OCI-LY3 (cell line): Measurements from ENCODE around the gene DDX28.

Experiments used
- H2AFZ ChIP-seq: fragments of 200-600, 300-600 bp; shearing (Covaris generic); 2 replicates; pipeline ENCODE4 v1.6.0; 2014; ENCODE audit warnings: antibody characterized with exemption, low read depth, low read length
- H3K27ac ChIP-seq: fragments of 200-600, 300-600 bp; sonication (generic); 2 replicates; pipeline ENCODE4 v1.5.1; 2014; ENCODE audit warnings: mild to moderate bottlenecking, low read length, moderate library complexity, mixed read lengths
- H3K27me3 ChIP-seq: fragments of 200-600, 300-600 bp; sonication (generic); 2 replicates; pipeline ENCODE4 v1.6.1; 2014; ENCODE audit warnings: low read depth, low read length, mixed read lengths
- H3K36me3 ChIP-seq: fragments of 200-600, 300-600 bp; sonication (generic); replicated peaks from 2 replicates; pipeline ENCODE3; 2014; ENCODE audit warnings: low read depth, low read length, mixed read lengths
- H3K4me1 ChIP-seq: fragments of 300-600, 200-600 bp; sonication (generic); 2 replicates; pipeline ENCODE4 v1.6.1; 2014; ENCODE audit warnings: low read length, mixed read lengths
- H3K4me2 ChIP-seq: fragments of 200-600, 300-600 bp; sonication (generic); 2 replicates; pipeline ENCODE4 v1.6.1; 2014; ENCODE audit warnings: low read length, mixed read lengths
- H3K4me3 ChIP-seq: fragments of 300-600, 200-600 bp; sonication (generic); 2 replicates; pipeline ENCODE4 v1.5.1; 2014; ENCODE audit warnings: antibody characterized with exemption, mild to moderate bottlenecking, low read length, moderate library complexity
- H3K79me2 ChIP-seq: fragments of 300-600, 200-600 bp; shearing (Covaris generic); 2 replicates; pipeline ENCODE4 v1.6.1; 2014; ENCODE audit warnings: mild to moderate bottlenecking, low read length, mixed read lengths
- H3K9ac ChIP-seq: fragments of 300-600, 200-600 bp; shearing (Covaris generic); 2 replicates; pipeline ENCODE4 v1.6.0; 2014; ENCODE audit warnings: mild to moderate bottlenecking, low read length, moderate library complexity
- H3K9me3 ChIP-seq: fragments of 200-600, 300-600 bp; shearing (Covaris generic); 2 replicates; pipeline ENCODE4 v1.6.1; 2014; ENCODE audit warnings: low read length, mixed read lengths; ENCODE audit not compliant: insufficient read depth
- H4K20me1 ChIP-seq: fragments of 200-600, 300-600 bp; sonication (generic); 2 replicates; pipeline ENCODE4 v1.6.1; 2016; ENCODE audit warnings: low read length, mixed read lengths; ENCODE audit not compliant: insufficient read depth
- EZH2phosphoT487 ChIP-seq: fragments of 200-600 bp; shearing (Covaris generic); IDR thresholded peaks from 2 replicates; pipeline ENCODE4 v1.6.1; 2018; ENCODE audit warnings: antibody characterized with exemption, mixed run types, low read depth
- TF ChIP-seq, protein P1 (sequence below): fragments of 200-600, 300-600 bp; sonication (generic); IDR thresholded peaks from 2 replicates; pipeline ENCODE4 v1.5.1; 2014; ENCODE audit warnings: antibody characterized with exemption, low read length, low read depth

DDX28 gene

DNA sequence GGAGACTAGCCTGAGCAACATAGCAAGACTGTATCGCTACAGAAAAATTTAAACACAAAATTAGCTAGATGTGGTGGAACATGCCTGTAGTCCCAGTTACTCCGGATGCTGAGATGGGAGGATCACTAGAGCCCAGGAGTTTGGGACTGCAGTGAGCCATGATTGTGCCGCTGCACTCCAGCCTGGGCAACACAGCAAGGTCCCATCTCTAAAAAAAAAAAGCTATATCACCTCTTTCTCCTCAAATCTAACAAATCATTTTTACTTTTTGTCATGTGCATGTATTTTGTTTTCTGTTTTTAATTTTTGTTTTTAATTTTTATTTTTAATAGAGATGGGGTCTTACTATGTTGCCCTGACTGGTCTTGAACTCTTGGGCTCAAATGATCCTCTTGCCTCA is 6.0 kb upstream of the DDX28 start:
- no peak for TF ChIP-seq EZH2phosphoT487
- TF ChIP-seq, protein P1, sequence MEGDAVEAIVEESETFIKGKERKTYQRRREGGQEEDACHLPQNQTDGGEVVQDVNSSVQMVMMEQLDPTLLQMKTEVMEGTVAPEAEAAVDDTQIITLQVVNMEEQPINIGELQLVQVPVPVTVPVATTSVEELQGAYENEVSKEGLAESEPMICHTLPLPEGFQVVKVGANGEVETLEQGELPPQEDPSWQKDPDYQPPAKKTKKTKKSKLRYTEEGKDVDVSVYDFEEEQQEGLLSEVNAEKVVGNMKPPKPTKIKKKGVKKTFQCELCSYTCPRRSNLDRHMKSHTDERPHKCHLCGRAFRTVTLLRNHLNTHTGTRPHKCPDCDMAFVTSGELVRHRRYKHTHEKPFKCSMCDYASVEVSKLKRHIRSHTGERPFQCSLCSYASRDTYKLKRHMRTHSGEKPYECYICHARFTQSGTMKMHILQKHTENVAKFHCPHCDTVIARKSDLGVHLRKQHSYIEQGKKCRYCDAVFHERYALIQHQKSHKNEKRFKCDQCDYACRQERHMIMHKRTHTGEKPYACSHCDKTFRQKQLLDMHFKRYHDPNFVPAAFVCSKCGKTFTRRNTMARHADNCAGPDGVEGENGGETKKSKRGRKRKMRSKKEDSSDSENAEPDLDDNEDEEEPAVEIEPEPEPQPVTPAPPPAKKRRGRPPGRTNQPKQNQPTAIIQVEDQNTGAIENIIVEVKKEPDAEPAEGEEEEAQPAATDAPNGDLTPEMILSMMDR = no peak
- no peak overlapping the region for H3K4me3 ChIP-seq
- H3K9me3 ChIP-seq = no peaks in the 10 kb centered on the region
- peaks cover 25% of the 10 kb centered on the region for H3K36me3 ChIP-seq
- H3K4me2 ChIP-seq = no peak overlapping the region
- H3K4me1 ChIP-seq = peaks cover 6% of the 10 kb centered on the region
- H3K27ac ChIP-seq = no peak overlapping the region
- H4K20me1 ChIP-seq = no peaks in the 10 kb centered on the region
- H3K9ac ChIP-seq = no peak overlapping the region
- H3K79me2 ChIP-seq = peaks cover 14% of the 10 kb centered on the region
- no peaks in the 10 kb centered on the region for H3K27me3 ChIP-seq
- no peak overlapping the region for H2AFZ ChIP-seq

DNA sequence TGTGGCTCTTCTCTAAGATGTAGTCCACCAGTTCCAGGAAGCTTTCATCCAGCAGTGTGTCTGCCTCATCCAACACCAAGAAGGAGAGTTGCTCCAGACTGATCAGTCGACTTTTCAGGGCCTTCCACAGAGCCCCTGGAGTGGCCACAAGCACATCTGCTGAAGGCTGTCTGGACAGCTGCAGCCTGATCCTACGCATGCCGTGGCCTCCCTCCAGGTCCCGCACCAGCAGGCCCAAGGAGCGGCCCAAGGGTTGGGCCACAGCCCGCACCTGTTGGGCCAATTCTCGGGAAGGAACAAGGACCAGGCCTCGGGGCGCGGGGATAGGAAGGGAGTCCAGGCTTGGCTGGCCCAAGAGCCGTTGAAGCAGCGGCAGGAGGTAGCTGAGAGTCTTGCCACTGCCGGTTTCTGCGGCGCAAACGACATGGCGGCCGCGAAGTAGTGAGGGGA is 729 bp downstream of the DDX28 start:
- H3K27ac ChIP-seq = peak overlapping the region; percentile 56
- TF ChIP-seq, protein P1 = no peak
- no peak for TF ChIP-seq EZH2phosphoT487
- H3K79me2 ChIP-seq = peaks cover 43% of the 10 kb centered on the region
- no peaks in the 10 kb centered on the region for H3K27me3 ChIP-seq
- H3K9me3 ChIP-seq = no peaks in the 10 kb centered on the region
- H3K9ac ChIP-seq = peak overlapping the region; percentile 89
- peak overlapping the region; percentile 91 for H3K4me3 ChIP-seq
- no peaks in the 10 kb centered on the region for H4K20me1 ChIP-seq
- no peak overlapping the region for H2AFZ ChIP-seq
- peaks cover 23% of the 10 kb centered on the region for H3K36me3 ChIP-seq
- H3K4me1 ChIP-seq = peaks cover 16% of the 10 kb centered on the region
- peak overlapping the region; percentile 92 for H3K4me2 ChIP-seq

DNA sequence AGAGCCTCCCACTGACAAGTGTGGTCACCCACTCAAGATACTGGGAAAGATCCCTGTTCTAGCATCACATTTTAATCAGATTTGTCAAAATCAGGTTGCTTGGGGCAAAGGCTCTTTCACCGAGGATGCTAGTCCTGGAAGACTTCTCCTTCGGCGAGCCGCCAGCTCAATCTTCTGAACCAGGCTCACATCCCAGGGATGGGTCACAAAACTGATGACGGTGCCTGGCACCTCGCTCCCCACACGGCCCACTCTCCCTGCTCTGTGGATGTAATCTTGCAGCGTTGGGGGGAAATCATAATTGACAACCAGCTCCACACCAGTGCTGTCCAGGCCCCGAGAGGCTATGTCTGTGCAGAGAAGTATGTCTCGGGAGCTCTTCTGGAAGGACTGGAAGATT is 1.5 kb downstream of the DDX28 start:
- Histone ChIP-seq H4K20me1 (no peaks in the 10 kb centered on the region), H3K27me3 (no peaks in the 10 kb centered on the region), H3K4me2 (peak overlapping the region; percentile 92; the same call in 1 of the 2 replicates), H3K9me3 (no peaks in the 10 kb centered on the region), H3K79me2 (peaks cover 43% of the 10 kb centered on the region), H3K4me1 (peaks cover 16% of the 10 kb centered on the region), H3K9ac (no peak overlapping the region), H3K4me3 (no peak overlapping the region; the same call in 1 of the 2 replicates), H2AFZ (no peak overlapping the region), H3K36me3 (peaks cover 20% of the 10 kb centered on the region), H3K27ac (no peak overlapping the region)
- TF ChIP-seq EZH2phosphoT487 = no peak
- TF ChIP-seq, protein P1 = no peak

DNA sequence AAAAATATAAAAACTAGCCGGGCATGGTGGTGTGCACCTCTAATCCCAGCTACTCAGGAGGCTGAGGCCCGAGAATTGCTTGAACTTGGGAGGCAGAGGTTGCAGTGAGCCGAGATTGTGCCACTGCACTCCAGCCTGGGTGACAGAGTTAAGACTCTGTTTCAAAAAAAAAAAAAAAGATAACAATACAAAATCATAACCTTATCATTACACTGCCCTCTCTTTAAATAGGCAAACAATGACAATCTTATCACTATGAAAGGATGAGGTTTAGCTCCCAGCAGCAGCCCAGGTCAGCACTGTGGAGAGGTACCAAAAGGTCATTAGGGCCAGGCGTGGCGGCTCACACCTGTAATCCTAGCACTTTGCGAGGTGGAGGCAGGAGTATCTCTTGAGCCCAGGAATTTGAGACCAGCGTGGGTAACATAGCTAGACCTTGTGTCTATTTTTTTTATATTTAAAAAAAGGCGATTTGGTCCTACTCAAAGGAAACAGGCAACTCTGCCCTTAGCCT is 3.8 kb downstream of the DDX28 start:
- H3K27me3 ChIP-seq = no peaks in the 10 kb centered on the region
- no peak overlapping the region for H3K4me2 ChIP-seq
- H4K20me1 ChIP-seq = no peaks in the 10 kb centered on the region
- H3K9me3 ChIP-seq = no peaks in the 10 kb centered on the region
- H3K79me2 ChIP-seq = peaks cover 34% of the 10 kb centered on the region
- no peak overlapping the region for H3K4me3 ChIP-seq
- H3K4me1 ChIP-seq = peaks cover 13% of the 10 kb centered on the region
- H2AFZ ChIP-seq = no peak overlapping the region
- no peak overlapping the region for H3K9ac ChIP-seq
- H3K36me3 ChIP-seq = peaks cover 11% of the 10 kb centered on the region
- H3K27ac ChIP-seq = no peak overlapping the region
- TF ChIP-seq, protein P1 = no peak
- TF ChIP-seq EZH2phosphoT487 = no peak
